Islet precursor cell (in vitro differentiated cells): ENCODE data around the gene RIPOR2.
A peak's percentile ranks its signal among the peaks of the same experiment; 100 is the strongest.

ENCODE experiments used
- DNase-seq: peaks from one replicate; pipeline ENCODE4 v3.0.0-alpha.2; 2018

The RIPOR2 gene

GRCh38 chr6:24935366-24936152 is at the start of gene RIPOR2:
RIPOR2 (minus strand) TSS chr6:24935960; CDS start chr6:24935898, 62 bp downstream.
- peak; percentile 83 for DNase-seq

GRCh38 chr6:24985323-24985722 is 49.6 kb upstream of the RIPOR2 start:
- no peak for DNase-seq

- no peak for DNase-seq
Observed at GRCh38 chr6:24982231-24982630, 46.5 kb upstream of the RIPOR2 start.

- DNase-seq, result peak; percentile 89
Observed at GRCh38 chr6:24981386-24981760, 45.6 kb upstream of the RIPOR2 start.

GRCh38 chr6:24980507-24981385 is 45.0 kb upstream of the RIPOR2 start:
- peak; percentile 61 for DNase-seq

GRCh38 chr6:24979176-24979575 is 43.4 kb upstream of the RIPOR2 start:
- no peak for DNase-seq

- DNase-seq, result no peak
Observed at GRCh38 chr6:24974182-24975171, 38.7 kb upstream of the RIPOR2 start.

- DNase-seq, result no peak
Observed at GRCh38 chr6:24972311-24972958, 36.7 kb upstream of the RIPOR2 start.

- DNase-seq, result no peak
Observed at GRCh38 chr6:24971067-24971466, 35.3 kb upstream of the RIPOR2 start.

- DNase-seq, result no peak
Observed at GRCh38 chr6:24969343-24969860, 33.6 kb upstream of the RIPOR2 start.

GRCh38 chr6:24968783-24969182 is 33.0 kb upstream of the RIPOR2 start:
- DNase-seq, result no peak

GRCh38 chr6:24967211-24967610 is 31.5 kb upstream of the RIPOR2 start:
- DNase-seq, result no peak

- no peak for DNase-seq
Observed at GRCh38 chr6:24966381-24966780, 30.6 kb upstream of the RIPOR2 start.

GRCh38 chr6:24963887-24964570 is 28.3 kb upstream of the RIPOR2 start:
- no peak for DNase-seq

- DNase-seq, result no peak
Observed at GRCh38 chr6:24963339-24963738, 27.6 kb upstream of the RIPOR2 start.

GRCh38 chr6:24961852-24962251 is 26.1 kb upstream of the RIPOR2 start:
- peak; percentile 65 for DNase-seq

- no peak for DNase-seq
Observed at GRCh38 chr6:24960991-24961475, 25.3 kb upstream of the RIPOR2 start.

- DNase-seq, result no peak
Observed at GRCh38 chr6:24959319-24959718, 23.6 kb upstream of the RIPOR2 start.

GRCh38 chr6:24957199-24957598 is 21.4 kb upstream of the RIPOR2 start:
- DNase-seq, result no peak

- no peak for DNase-seq
Observed at GRCh38 chr6:24953726-24954125, 18.0 kb upstream of the RIPOR2 start.

GRCh38 chr6:24951811-24952299 is 16.1 kb upstream of the RIPOR2 start:
- no peak for DNase-seq
